Subcutaneous adipose tissue (tissue), 4 donors: ENCODE measurements around the gene SYNE1. TPM values are rescaled to one million over a fixed set of nuclear protein-coding genes. Genes with fewer than 3 reads are reported as not detected.

Experiments used
- total RNA-seq, 4 donors: library from RNA; depleted of rRNA; stranded (reverse); fragments of >200 nt; gene quantifications; one replicate each; pipeline ENCODE4 v1.1.0, GENCODE V29; 2016
- TF ChIP-seq, protein P1 (sequence below): fragments of 450-650 bp; IDR thresholded peaks from one replicate; pipeline ENCODE4 v1.5.1; 2016; ENCODE audit warnings: low read depth, mild to moderate bottlenecking, control low read depth, antibody characterized with exemption, moderate library complexity

The SYNE1 gene
- total RNA-seq, 4 donors from 2014 or later, result 85.5 to 173 (median 111) TPM

DNA sequence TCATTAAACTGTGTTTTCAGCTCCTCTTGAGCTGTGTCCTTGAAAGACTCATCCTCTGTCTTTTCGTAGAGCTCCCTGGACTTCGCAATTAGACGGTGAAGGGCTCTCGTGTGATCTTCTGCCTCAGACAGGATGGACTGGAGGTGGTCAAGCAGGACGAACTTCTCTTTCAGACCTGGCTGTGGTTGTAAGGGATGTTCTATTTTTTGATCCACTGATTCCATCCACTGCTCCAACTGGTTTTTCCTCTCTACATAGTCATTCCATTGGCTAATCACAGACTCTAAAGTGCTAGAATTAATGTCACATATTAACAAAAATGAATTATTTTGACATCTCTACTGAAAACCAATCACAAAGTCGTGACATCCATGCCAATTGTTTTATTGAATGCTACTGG, 250.1 kb downstream of the SYNE1 start:
- TF ChIP-seq, protein P1, sequence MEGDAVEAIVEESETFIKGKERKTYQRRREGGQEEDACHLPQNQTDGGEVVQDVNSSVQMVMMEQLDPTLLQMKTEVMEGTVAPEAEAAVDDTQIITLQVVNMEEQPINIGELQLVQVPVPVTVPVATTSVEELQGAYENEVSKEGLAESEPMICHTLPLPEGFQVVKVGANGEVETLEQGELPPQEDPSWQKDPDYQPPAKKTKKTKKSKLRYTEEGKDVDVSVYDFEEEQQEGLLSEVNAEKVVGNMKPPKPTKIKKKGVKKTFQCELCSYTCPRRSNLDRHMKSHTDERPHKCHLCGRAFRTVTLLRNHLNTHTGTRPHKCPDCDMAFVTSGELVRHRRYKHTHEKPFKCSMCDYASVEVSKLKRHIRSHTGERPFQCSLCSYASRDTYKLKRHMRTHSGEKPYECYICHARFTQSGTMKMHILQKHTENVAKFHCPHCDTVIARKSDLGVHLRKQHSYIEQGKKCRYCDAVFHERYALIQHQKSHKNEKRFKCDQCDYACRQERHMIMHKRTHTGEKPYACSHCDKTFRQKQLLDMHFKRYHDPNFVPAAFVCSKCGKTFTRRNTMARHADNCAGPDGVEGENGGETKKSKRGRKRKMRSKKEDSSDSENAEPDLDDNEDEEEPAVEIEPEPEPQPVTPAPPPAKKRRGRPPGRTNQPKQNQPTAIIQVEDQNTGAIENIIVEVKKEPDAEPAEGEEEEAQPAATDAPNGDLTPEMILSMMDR, result no peak

DNA sequence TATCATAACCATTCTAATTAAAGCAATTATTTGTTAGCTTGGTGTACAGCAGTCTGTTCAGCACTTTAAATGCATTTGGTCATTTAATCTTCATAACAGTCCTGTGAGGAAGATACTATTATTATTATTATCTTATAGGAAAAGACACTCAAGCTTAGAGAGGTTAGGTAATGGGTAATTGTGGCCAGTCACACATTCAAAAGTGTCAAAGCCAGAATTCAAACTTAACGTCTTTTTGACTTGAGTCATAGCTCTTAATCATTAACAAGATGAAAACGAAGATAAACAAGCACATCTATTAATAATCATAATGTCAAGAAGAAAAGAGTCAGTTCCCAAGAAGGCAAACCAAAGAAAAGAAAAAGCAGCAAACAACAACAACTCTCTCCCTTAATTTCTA, 251.0 kb downstream of the SYNE1 start:
- TF ChIP-seq, protein P1, result no peak

DNA sequence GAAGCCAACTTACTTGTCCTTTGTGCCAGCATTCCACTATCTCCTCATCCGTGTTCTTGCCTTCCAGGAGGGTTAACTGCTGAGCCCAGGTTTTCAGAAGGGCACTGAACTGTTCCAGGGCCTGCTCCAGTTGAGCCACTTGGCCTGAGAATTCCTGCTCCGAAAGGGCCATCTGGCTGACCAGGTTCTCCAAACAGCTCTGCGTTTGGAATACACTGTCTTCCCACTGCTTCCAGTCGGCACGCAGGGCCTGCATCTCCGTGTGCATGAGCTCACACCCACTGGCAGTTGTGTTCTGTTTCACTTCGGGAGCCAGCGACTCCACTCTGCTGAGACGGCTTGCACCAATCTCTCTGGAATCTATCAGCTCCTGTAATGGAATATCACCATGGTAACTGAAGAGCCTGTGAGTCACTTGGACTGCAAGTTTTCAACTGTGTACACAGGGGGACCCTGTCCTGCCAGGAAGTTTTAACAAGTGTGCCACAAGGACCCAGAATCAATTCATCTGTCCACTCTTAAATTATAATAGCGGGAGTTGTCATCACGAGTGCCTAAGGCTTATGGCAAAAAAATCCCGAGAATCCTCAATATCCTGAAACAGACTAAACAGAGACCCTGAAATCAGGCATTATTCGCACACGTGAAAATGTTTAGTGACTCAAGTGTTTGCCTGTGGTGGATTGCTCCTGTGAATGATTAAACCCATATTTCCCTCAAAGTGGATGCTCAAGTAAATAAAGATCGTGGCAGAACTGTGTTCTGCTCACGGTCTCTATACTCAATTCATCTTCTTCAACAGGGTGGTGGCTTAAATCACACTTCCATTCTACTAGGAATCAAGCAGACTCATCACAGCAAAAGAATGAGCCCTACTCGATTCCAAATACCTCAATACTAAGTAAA, 255.9 kb downstream of the SYNE1 start:
- TF ChIP-seq, protein P1, result no peak

- TF ChIP-seq, protein P1, result no peak
Observed at GRCh38 chr6:152380351-152380767, 256.8 kb downstream of the SYNE1 start.

DNA sequence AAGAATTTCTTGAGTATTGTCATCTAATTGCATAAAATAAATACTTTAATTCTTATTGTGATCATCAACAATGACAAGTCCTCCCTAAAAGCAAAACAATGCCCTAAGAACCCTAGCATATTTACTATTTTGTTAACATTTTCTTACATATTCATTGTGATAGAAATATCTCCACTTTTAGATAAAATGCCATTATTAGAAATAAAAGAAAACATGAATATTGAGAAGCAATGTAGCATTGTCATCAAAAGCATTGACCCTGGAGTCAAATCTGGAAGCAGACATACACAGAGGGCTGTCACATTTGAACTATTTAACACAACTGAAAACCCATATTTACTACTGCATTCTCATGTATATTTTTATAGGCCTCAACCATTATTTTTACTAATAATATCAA, 257.7 kb downstream of the SYNE1 start:
- TF ChIP-seq, protein P1, result no peak

DNA sequence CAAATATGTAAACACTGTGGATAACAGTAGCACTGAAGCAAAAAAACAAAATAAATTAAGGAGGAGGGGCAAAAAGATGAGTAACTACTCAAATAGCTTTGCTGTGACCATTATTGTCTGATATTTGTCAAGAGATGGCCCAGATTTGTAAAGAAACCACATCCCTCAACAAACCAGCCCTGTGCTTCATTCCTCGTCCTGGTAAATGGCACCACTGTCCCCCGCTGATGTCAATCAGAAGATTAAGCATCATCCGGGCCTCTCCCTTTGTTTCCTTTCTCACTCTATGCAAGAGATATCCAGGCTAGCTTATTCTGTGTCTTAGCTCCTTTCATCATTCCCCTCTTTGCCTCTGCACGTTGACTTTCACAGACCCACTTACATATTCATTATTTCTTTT, 259.0 kb downstream of the SYNE1 start:
- TF ChIP-seq, protein P1, result no peak

GRCh38 chr6:152375197-152375596, 262.0 kb downstream of the SYNE1 start:
- TF ChIP-seq, protein P1, result no peak
